DMS79 (cell line): ENCODE results near the gene LNP1.

Experiments
- DNase-seq: peaks from one replicate; lab custom pipeline; 2025; lab: John Stamatoyannopoulos, UW

Gene LNP1

GRCh38 chr3:100399341-100400071 lies 1.8 kb upstream of the LNP1 start:
- DNase-seq: no peak

- DNase-seq: no peak
Observed at GRCh38 chr3:100400419-100400779, 940 bp upstream of the LNP1 start.

GRCh38 chr3:100401674-100402041 lies 319 bp downstream of the LNP1 start:
- DNase-seq: peak; percentile 58

- peak; percentile 15 for DNase-seq
Observed at GRCh38 chr3:100402256-100402655, 917 bp downstream of the LNP1 start.

GRCh38 chr3:100402891-100403290 lies 1.6 kb downstream of the LNP1 start:
- no peak for DNase-seq

GRCh38 chr3:100403362-100404249 lies 2.3 kb downstream of the LNP1 start:
- DNase-seq: no peak

GRCh38 chr3:100404250-100404548 lies 2.9 kb downstream of the LNP1 start:
- DNase-seq: no peak

GRCh38 chr3:100407164-100407563 lies 5.8 kb downstream of the LNP1 start:
- no peak for DNase-seq

- no peak for DNase-seq
Observed at GRCh38 chr3:100407977-100408532, 6.7 kb downstream of the LNP1 start.

- no peak for DNase-seq
Observed at GRCh38 chr3:100411091-100411982, 10.0 kb downstream of the LNP1 start.

GRCh38 chr3:100412912-100413590 lies 11.7 kb downstream of the LNP1 start:
- DNase-seq: no peak

- no peak for DNase-seq
Observed at GRCh38 chr3:100413613-100414012, 12.3 kb downstream of the LNP1 start.

GRCh38 chr3:100416176-100416575 lies 14.8 kb downstream of the LNP1 start:
- no peak for DNase-seq

GRCh38 chr3:100416863-100417262 lies 15.5 kb downstream of the LNP1 start:
- DNase-seq: no peak

- DNase-seq: no peak
Observed at GRCh38 chr3:100419406-100419805, 18.1 kb downstream of the LNP1 start.

GRCh38 chr3:100420885-100421284 lies 19.5 kb downstream of the LNP1 start:
- peak; percentile 68 for DNase-seq

GRCh38 chr3:100423611-100424010 lies 22.3 kb downstream of the LNP1 start:
- no peak for DNase-seq

GRCh38 chr3:100424261-100424660 lies 22.9 kb downstream of the LNP1 start:
- no peak for DNase-seq

- DNase-seq: no peak
Observed at GRCh38 chr3:100425316-100425715, 24.0 kb downstream of the LNP1 start.

- DNase-seq: no peak
Observed at GRCh38 chr3:100426067-100426682, 24.8 kb downstream of the LNP1 start.

- DNase-seq: no peak
Observed at GRCh38 chr3:100427699-100428098, 26.4 kb downstream of the LNP1 start.
